ENCODE results near the gene RPRM.
"Not testable (repeated sequence)": the region's sequence is repeated elsewhere in the genome, so short reads cannot be mapped to it uniquely, and the experiment has no call there.

DNA sequence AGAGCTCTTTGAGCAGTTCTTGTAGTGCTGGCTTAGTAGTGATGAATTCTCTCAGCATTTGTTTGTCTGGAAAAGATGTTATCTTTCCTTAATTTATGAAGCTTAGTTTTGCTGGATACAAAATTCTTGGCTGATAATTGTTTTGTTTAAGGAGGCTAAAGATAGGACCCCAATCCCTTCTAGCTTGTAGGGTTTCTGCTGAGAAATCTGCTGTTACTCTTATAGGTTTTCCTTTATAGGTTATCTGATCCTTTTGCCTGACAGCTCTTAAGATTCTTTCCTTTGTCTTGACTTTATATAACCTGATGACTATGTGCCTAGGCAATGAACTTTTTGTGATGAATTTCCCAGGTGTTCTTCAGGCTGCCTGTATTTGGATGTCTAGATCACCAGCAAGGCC lies 27.9 kb upstream of the RPRM start:
- TF ChIP-seq POLR2A, CTCF (IDR thresholded peaks at IDR 0.05): not testable (repeated sequence)

All from uterus (tissue), 2 donors.